ENCODE data around the gene LTBP1. TPM values are rescaled to one million over a fixed set of nuclear protein-coding genes. Genes with fewer than 3 reads are reported as not detected.

The LTBP1 gene
- total RNA-seq, 1 experiment from 2014 or later = 11.8 TPM

Small RNAs within 50 kb of the gene (small RNA-seq; reads per million reads assigned to genes)
- gene RF00019 (not detected), gene RNA5SP91 (not detected), gene RNA5SP92 (not detected)
